NAMALWA (cell line): ENCODE measurements around the gene RAMACL.
A peak's percentile ranks its signal among the peaks of the same experiment; 100 is the strongest.
"Not testable (repeated sequence)": the region's sequence is repeated elsewhere in the genome, so short reads cannot be mapped to it uniquely, and the experiment has no call there.

Source experiments
- DNase-seq: peaks from one replicate; pipeline ENCODE4 v3.0.0-alpha.2; 2015; ENCODE audit warnings: low spot score

The RAMACL gene

GRCh38 chr6:166595949-166596348, 9.5 kb upstream of the RAMACL start:
- no peak for DNase-seq

GRCh38 chr6:166595061-166595780, 8.7 kb upstream of the RAMACL start:
- DNase-seq, result no peak

- no peak for DNase-seq
These were observed 6.3 kb upstream of the RAMACL start for GRCh38 chr6:166592821-166593220.

- no peak for DNase-seq
These were observed 5.6 kb upstream of the RAMACL start for GRCh38 chr6:166591961-166592520.

- DNase-seq, result no peak
These were observed 4.5 kb upstream of the RAMACL start for GRCh38 chr6:166591026-166591425.

GRCh38 chr6:166589786-166590574, 3.5 kb upstream of the RAMACL start:
- no peak for DNase-seq

- DNase-seq, result peak; percentile 17
These were observed 2.9 kb upstream of the RAMACL start for GRCh38 chr6:166589337-166589731.

GRCh38 chr6:166588691-166589336, 2.3 kb upstream of the RAMACL start:
- DNase-seq, result peak; percentile 47

- peak; percentile 92 for DNase-seq
These were observed 1.3 kb upstream of the RAMACL start for GRCh38 chr6:166587631-166588413.

- DNase-seq, result no peak
These were observed 1.5 kb downstream of the RAMACL start for GRCh38 chr6:166584853-166585429.

- no peak for DNase-seq
These were observed 2.3 kb downstream of the RAMACL start for GRCh38 chr6:166584155-166584554.

GRCh38 chr6:166583230-166583965, 3.1 kb downstream of the RAMACL start:
- no peak for DNase-seq

- no peak for DNase-seq
These were observed 4.2 kb downstream of the RAMACL start for GRCh38 chr6:166582258-166582657.

- DNase-seq, result not testable (repeated sequence)
These were observed 4.7 kb downstream of the RAMACL start for GRCh38 chr6:166581801-166582200.

GRCh38 chr6:166581091-166581511, 5.4 kb downstream of the RAMACL start:
- DNase-seq, result no peak

GRCh38 chr6:166580076-166581050, 6.1 kb downstream of the RAMACL start:
- no peak for DNase-seq

- no peak for DNase-seq
These were observed 7.1 kb downstream of the RAMACL start for GRCh38 chr6:166579237-166579850.

GRCh38 chr6:166578536-166579236, 7.8 kb downstream of the RAMACL start:
- DNase-seq, result no peak
